C4-2B (cell line): ENCODE measurements around the gene RNF214.
"Not testable (repeated sequence)": the region's sequence is repeated elsewhere in the genome, so short reads cannot be mapped to it uniquely, and the experiment has no call there.

Source experiments
- H3K27ac ChIP-seq: fragments of 450-650 bp; 2 replicates; pipeline ENCODE4 v1.5.1; 2017
- CTCF ChIP-seq: fragments of 450-650 bp; conservative IDR thresholded peaks from 2 replicates; pipeline ENCODE4 v1.5.1; 2017; ENCODE audit warnings: mild to moderate bottlenecking
- ZFX ChIP-seq: fragments of 450-650 bp; IDR thresholded peaks from 2 replicates; pipeline ENCODE4 v1.6.1; 2017

RNF214 gene

GRCh38 chr11:117256573-117256972 is 24.1 kb downstream of the RNF214 start:
- no peak overlapping the region for H3K27ac ChIP-seq
- TF ChIP-seq ZFX, result no peak

GRCh38 chr11:117258576-117258975 is 26.1 kb downstream of the RNF214 start:
- no peak for TF ChIP-seq CTCF
- no peak for TF ChIP-seq ZFX
- no peak overlapping the region for H3K27ac ChIP-seq

- H3K27ac ChIP-seq, result no peak overlapping the region
- TF ChIP-seq CTCF (no peak), ZFX (no peak)
Measured at GRCh38 chr11:117259417-117259816, 26.9 kb downstream of the RNF214 start.

- H3K27ac ChIP-seq, result not testable (repeated sequence)
Measured at GRCh38 chr11:117264624-117265323, 32.3 kb downstream of the RNF214 start.

GRCh38 chr11:117265745-117266144 is 33.3 kb downstream of the RNF214 start:
- TF ChIP-seq CTCF (no peak), ZFX (no peak)
- H3K27ac ChIP-seq, result no peak overlapping the region

- no peak for TF ChIP-seq CTCF
- no peak for TF ChIP-seq ZFX
- H3K27ac ChIP-seq, result no peak overlapping the region
Measured at GRCh38 chr11:117269856-117270255, 37.4 kb downstream of the RNF214 start.

- TF ChIP-seq CTCF (no peak), ZFX (no peak)
Measured at GRCh38 chr11:117271208-117271607, 38.7 kb downstream of the RNF214 start.

GRCh38 chr11:117272175-117272574 is 39.7 kb downstream of the RNF214 start:
- not testable (repeated sequence) for H3K27ac ChIP-seq

More at GRCh38 chr11:117271208-117271607, 38.7 kb downstream of the RNF214 start:
- no peak overlapping the region for H3K27ac ChIP-seq

- TF ChIP-seq CTCF (no peak), ZFX (no peak)
- no peak overlapping the region for H3K27ac ChIP-seq
Measured at GRCh38 chr11:117273550-117274289, 41.2 kb downstream of the RNF214 start.
